GM08714 (cell line): ENCODE measurements around the gene TOMM5.
"Not testable (repeated sequence)": the region's sequence is repeated elsewhere in the genome, so short reads cannot be mapped to it uniquely, and the experiment has no call there.

Experiments
- H3K4me3 ChIP-seq: fragments of 200-500 bp; sonication (Bioruptor generic); 2 replicates; pipeline ENCODE4 v1.5.1; 2014; ENCODE audit warnings: mild to moderate bottlenecking, low read length, inconsistent platforms
- ZNF274 ChIP-seq: IDR thresholded peaks from 2 replicates; pipeline ENCODE4 v1.6.1; 2012; ENCODE audit warnings: mild to moderate bottlenecking, low read depth, low read length

The TOMM5 gene

DNA sequence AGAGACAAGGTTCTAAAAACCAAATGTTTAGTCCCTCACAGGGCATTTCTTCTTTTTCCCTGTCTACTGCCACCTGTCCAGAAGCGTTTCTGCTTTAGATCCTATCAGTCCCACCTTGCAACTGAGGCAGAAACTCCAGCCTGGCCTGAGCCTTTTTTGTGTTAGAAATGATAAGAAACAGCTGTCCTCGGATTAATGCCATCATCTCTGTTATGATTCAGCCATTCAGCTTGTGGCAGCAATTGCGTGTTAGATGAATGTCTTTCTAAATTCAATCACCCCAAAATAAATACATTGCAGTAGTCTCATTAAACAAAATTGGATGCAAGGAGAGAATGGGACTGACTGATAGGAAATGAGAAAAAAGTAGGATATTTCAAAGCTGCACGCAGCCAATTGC, 30.1 kb upstream of the TOMM5 start:
- no peak for TF ChIP-seq ZNF274
- H3K4me3 ChIP-seq, result no peak overlapping the region

DNA sequence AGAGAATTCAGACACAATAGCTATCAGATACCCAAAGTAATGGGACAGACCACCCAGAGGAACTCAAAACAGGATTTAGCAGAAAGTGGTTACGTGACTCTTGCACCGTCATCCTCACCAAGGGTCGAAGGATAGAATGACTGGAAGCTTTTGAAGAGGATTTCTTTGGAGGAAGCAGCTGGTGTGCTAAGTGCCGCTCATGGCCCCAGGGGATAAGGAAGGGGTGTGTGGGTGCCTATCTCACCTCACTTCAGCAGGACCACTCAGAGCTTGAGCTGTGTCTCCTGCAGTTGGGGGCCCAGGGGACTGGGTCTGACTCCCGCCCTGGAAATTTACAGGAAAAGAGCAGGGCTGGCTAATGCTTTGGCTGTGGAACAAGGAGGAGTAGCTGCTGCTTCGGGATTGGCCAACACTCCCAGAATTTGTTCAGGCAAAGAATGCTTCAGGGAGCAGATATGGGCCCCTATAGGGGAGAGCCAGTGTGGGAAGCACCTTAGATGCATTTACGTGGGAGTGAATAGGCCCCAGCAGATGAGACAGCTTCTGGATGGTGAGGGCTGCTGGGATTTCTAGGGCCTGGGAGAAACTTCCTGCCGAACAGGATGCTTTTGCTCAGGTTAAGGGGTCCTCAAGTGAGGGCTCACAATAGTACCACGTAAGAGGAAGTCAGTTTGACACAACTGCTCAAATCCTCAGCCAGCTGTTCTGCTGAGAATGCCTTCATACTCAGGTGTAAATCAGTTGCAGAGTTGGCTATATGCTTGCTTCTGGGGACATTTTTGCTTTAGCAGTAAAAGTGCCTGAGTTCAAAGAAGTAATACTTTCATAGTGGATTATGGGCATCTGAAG, 29.1 kb upstream of the TOMM5 start:
- no peak overlapping the region for H3K4me3 ChIP-seq
- no peak for TF ChIP-seq ZNF274

DNA sequence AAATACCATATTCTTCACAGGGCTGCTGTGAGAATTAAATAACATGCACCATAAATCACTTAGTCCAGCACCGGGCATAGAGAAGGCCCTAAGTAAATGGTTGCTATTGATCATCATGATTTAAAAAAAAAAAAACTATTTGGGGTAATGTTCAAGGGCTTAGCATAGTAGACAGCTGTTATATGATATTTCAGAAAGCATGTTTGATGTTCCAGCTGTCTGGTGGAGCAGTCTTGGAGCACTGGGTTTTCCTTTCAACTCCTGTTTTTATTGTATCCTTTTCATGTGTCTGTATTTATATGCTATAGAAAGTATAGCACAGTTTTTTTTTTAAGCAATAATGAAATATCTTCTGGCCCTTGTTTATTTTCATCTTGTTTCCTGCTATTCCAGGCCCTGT, 28.0 kb upstream of the TOMM5 start:
- no peak overlapping the region for H3K4me3 ChIP-seq
- TF ChIP-seq ZNF274, result no peak

DNA sequence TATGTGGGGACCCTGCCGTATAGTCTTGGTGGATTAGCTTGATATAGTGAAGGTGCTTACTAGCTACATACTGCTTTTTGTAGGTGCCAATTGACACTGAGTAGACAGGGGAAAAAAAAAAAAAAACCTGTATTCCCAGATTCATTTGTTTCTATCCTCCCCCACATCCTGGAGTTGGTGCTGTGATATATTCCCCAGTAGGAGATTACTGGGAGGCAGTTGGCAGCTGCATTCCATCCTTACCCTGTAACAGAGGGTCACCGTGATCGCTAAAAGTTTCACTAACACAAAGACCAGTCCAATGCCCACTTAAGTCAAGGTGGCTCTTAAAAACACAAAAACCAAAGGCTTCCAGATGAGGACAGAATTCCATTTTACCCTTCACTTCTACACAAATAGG, 27.4 kb upstream of the TOMM5 start:
- TF ChIP-seq ZNF274, result no peak
- no peak overlapping the region for H3K4me3 ChIP-seq

DNA sequence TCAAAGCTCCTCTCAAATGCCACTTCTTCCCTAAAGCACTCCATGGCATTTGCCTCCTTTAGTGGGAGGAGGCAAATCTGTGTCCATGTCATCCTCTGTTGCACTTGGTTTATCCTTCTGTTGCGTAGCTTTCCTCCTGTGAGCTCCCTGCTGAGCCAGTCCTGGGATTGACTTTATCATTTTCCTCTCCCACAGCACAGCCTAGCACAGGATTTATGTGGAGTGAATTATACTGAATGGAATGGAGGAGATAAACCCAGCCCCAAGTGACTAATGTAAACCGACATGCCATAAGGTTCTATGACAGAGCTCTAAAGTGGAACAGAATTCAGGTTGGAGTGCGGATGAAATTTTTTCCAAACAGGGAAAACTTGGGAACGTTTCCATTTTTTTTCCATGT, 26.4 kb upstream of the TOMM5 start:
- no peak overlapping the region for H3K4me3 ChIP-seq
- no peak for TF ChIP-seq ZNF274

DNA sequence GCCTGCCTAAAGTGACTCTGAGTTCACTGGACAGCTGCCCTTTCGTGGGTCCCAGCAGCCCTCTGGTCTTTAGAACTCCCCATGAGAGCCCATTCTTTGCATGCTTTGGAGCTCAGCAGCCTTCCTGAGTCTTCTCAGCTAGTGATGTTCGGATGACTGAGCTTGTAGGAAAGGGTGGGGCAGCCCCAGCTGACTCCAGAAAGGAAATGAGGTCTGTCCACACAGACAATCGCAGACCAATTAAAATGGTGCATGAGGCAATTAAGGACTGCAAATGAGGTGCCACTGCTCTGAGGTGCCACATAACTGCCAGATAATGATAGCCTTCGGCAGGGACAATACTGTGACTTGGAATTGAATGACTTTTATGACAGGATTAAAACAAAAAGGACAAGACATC, 25.4 kb upstream of the TOMM5 start:
- TF ChIP-seq ZNF274, result no peak
- H3K4me3 ChIP-seq, result no peak overlapping the region

DNA sequence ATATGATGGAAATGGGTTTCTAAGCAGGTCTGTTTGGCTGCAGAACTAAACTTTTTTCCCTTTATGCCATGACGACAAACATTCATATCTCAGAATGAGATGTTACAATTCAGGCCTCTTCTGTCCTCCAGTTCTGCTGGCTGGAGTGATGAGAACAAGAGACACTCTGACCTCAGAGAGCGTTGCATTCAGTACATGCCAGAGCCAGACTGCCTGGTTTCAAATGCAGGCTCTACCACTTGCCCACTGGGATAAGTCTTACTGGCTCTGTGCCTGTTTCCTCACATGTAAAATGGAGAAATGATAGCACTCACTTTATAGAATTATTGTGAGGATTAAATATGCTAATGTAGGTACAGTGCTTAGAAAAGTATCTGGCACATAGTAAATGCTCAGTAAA, 24.8 kb upstream of the TOMM5 start:
- TF ChIP-seq ZNF274, result no peak
- H3K4me3 ChIP-seq, result no peak overlapping the region

DNA sequence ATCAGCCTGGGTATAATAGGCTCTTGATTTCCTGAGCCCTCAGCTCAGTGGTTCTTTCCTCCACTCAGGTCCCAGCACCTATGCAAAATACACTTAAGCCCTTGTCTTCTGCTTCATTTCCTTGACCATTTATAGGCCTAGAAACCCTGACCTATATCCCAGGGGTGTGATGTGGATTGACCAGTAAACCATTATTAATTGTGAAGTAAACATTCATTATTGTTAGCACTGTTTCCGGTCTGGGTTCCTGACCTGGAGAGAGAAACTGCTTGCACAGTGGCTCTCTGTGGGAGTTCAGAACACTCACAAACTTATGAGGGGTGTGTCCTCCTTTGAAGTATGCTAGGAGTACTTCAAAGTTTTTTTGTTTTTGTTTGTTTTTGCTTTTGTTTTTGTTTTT, 19.6 kb upstream of the TOMM5 start:
- no peak overlapping the region for H3K4me3 ChIP-seq
- TF ChIP-seq ZNF274, result no peak

DNA sequence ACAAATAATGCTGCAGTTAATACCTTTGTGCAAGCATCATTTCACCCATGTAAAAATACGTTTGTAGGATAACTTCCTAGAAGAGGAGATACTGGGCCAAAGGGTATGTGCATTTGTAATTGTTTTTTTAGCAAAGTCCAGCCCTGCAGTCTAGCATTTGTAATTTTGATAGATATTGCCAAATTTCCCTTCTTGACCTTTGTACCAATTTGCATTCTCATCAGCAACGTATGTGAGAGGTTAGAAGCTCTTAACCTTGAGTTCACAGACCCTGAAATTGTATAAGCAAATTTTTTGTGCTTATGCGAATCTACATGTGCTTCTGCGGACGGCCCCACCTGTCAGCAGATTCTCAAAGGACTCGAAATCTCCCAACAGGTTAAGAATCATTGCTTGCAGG, 18.6 kb upstream of the TOMM5 start:
- TF ChIP-seq ZNF274, result no peak
- no peak overlapping the region for H3K4me3 ChIP-seq

DNA sequence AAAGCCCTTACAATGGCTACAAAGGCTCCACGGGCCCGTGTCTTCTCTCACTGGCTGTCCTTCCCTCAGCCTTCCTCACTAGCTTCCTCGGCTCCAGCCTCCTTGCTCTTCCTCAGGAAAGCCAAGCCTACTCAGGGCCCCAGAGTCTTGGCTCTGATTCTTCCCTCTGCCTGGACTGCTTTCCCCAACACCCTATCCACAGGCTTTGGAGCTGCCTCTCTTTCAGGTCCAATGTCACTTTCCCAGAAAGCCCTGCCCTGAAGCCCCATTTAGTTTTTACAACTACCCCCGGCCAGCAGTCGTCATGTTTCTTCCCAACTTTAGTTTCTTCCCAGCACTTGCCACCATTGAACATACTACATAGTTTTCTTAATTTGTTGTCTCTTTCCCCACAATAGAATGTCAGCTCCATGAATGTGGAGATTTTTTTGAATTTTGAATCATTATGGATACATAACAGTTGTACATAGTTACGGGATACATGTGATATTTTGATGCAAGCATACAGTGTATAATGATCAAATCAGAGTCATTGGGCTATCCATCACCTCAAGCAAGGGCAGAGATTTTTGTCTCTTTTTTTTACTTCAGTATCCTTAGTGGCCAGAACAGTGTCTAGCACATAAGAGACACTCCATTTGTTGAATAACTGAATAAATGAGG, 17.5 kb upstream of the TOMM5 start:
- H3K4me3 ChIP-seq, result no peak overlapping the region
- TF ChIP-seq ZNF274, result no peak

DNA sequence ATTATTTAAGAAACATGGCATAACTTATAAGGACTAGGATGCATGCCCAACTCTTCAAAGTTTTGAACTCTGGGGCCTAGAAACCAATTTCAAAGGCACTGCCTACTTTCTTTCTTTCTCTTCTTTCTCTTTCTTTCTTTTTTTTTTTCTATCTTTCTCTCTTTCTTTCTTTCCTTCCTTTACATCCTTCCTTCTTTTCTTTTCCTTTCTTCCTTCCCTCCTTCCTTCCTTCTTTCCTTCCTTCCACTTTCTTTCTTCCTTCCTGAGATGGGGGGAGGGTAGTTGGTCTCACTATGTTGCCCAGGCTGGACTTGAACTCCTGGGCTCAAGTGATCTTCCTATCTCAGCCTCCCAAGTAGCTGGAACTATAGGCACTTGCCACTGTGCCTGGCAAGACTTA, 15.9 kb upstream of the TOMM5 start:
- no peak for TF ChIP-seq ZNF274
- no peak overlapping the region for H3K4me3 ChIP-seq

DNA sequence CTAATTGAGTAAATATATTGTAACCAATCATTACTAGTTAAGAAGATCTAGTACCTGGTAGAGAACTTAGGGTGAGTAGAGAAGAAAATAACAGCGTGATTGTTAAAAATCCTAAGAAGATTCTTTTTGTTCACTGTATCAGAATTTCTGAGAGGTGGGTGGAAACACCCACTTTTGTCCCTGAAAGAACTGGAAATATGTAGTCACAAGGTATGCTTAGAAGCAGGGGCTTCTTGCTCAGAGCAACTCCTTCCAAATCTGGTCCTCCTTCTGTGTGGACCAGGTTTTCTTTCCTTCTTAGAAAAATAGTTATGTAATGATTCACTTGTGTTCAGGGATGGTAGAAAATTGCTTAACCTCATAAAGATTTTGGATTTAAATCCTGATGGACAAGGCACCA, 11.9 kb upstream of the TOMM5 start:
- TF ChIP-seq ZNF274, result no peak
- H3K4me3 ChIP-seq, result no peak overlapping the region

DNA sequence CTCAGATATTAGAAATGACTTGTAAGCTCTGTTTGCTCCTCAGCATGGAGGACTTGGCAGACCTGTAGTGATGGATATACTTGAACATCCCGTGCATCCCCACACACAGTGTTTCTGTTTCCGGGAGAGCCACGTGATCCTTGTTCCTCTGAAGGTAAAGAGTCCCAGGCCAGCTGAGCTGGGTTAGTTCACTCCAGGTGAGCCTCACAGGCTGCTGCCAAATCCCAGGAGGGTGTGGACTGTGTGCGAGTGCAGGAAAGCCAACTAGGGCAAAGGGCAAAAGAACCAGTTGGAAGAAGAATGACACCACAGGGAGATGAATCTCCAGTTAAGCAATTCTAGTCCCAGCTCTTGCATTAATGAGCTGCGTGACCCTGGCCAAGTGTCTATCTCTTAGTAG, 10.4 kb upstream of the TOMM5 start:
- TF ChIP-seq ZNF274, result no peak
- no peak overlapping the region for H3K4me3 ChIP-seq

DNA sequence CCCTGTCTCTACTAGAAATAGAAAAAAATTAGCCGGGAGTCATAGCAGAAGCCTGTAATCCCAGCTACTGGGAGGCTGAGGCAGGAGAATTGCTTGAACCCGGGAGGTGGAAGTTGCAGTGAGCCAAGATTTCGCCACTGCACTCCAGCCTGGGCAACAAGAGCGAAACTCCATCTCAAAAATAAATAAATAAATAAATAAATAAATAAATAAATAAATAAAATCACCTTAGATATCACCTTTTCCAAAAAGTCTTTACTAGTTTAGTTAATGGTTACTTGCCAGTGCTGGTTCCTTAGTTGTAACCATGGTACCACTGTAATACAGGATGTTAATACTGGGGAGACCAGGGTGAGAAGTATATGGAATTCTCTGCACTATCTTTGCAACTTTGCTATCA, 9.7 kb upstream of the TOMM5 start:
- not testable (repeated sequence) for H3K4me3 ChIP-seq

DNA sequence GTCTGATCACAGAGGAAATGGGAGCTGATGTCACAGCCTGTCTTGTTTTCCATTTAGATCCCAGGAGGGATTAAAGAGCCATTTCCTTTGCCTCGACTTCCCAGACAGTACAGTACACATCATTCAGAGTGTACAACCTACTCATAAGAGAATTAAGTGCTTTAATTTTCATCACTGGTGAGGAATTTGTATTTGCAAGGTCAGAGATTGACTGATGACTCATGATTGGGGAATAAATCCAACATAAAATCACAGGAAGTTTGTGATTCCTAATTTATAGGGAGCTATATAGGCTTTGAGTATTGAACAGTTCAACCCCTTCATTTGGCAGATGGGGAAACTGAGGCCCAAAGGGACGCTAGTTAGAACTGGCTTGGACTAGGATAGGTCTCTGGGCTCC, 4.1 kb upstream of the TOMM5 start:
- no peak for TF ChIP-seq ZNF274
- no peak overlapping the region for H3K4me3 ChIP-seq
